Measurements from ENCODE around the gene C1orf105. TPM values are rescaled to one million over a fixed set of nuclear protein-coding genes. Genes with fewer than 3 reads are reported as not detected.

C1orf105 gene
- total and polyA plus RNA-seq, 8 donors = 0.37 TPM; not detected in 7

GRCh38 chr1:172384656-172385055 is 35.8 kb upstream of the C1orf105 start:
- no peak for DNase-seq
- intact Hi-C loops (cut with DNase I; ENCODE audit: low total_unique reads) = no loop called here
- Histone ChIP-seq H3K27me3 (no peaks in the 10 kb centered on the region), H3K36me3 (no peaks in the 10 kb centered on the region), H3K4me3 (no peak overlapping the region), H3K4me1 (no peaks in the 10 kb centered on the region), H3K27ac (no peak overlapping the region), H3K9me3 (no peaks in the 10 kb centered on the region)
- TF ChIP-seq EP300 (IDR thresholded peaks at IDR 0.05) = no peak
- TF ChIP-seq CTCF (IDR thresholded peaks at IDR 0.05) = no peak
- no peak for TF ChIP-seq POLR2AphosphoS5 (IDR thresholded peaks at IDR 0.05)
- TF ChIP-seq POLR2A (IDR thresholded peaks at IDR 0.05) = no peak
- 87 to 100% (median 96%) methylated on average over 1 of the region's 1 CpG for WGBS, 5 donors

- peaks cover 0 to 9% (median 0%) of the 10 kb centered on the region in 4 donors for H3K4me1 ChIP-seq
- TF ChIP-seq POLR2AphosphoS5 (IDR thresholded peaks at IDR 0.05) (no peak), POLR2A (IDR thresholded peaks at IDR 0.05) (no peak), CTCF (IDR thresholded peaks at IDR 0.05) (no peak), EP300 (IDR thresholded peaks at IDR 0.05) (no peak)
- no peaks in the 10 kb centered on the region for H3K27me3 ChIP-seq
- WGBS, 5 donors = 97 to 100% (median 98%) methylated on average over 2 of the region's 2 CpGs
- no peak overlapping the region for H3K27ac ChIP-seq
- no peaks in the 10 kb centered on the region for H3K36me3 ChIP-seq
- DNase-seq = no peak
- intact Hi-C loops (cut with DNase I; ENCODE audit: low total_unique reads) = no loop called here
- no peak overlapping the region for H3K4me3 ChIP-seq
- no peaks in the 10 kb centered on the region for H3K9me3 ChIP-seq
Observed at GRCh38 chr1:172386046-172386445, 34.4 kb upstream of the C1orf105 start.

GRCh38 chr1:172388490-172388889 is 32.0 kb upstream of the C1orf105 start:
- 96 to 97% (median 97%) methylated on average over 8 of the region's 8 CpGs for WGBS, 5 donors
- TF ChIP-seq EP300 (IDR thresholded peaks at IDR 0.05) (no peak), CTCF (IDR thresholded peaks at IDR 0.05) (no peak), POLR2AphosphoS5 (IDR thresholded peaks at IDR 0.05) (no peak), POLR2A (IDR thresholded peaks at IDR 0.05) (no peak)
- Histone ChIP-seq H3K9me3 (no peaks in the 10 kb centered on the region), H3K36me3 (no peaks in the 10 kb centered on the region), H3K27me3 (no peaks in the 10 kb centered on the region), H3K4me1 (peaks cover 0 to 22% (median under 1%) of the 10 kb centered on the region in 4 donors), H3K27ac (no peak overlapping the region), H3K4me3 (no peak overlapping the region)
- intact Hi-C loops (cut with DNase I; ENCODE audit: low total_unique reads) = no loop called here
- no peak for DNase-seq

- TF ChIP-seq POLR2AphosphoS5 (IDR thresholded peaks at IDR 0.05) = no peak
- Histone ChIP-seq H3K4me3 (no peak overlapping the region), H3K4me1 (peaks cover 6 to 36% (median 11%) of the 10 kb centered on the region in 4 donors), H3K36me3 (no peaks in the 10 kb centered on the region), H3K27ac (peak overlapping the region in 2 of 5 donors; percentile 57 to 64), H3K9me3 (no peaks in the 10 kb centered on the region), H3K27me3 (no peaks in the 10 kb centered on the region)
- no peak for DNase-seq
- 39 to 70% (median 46%) methylated on average over 3 of the region's 3 CpGs for WGBS, 5 donors
- intact Hi-C loops (cut with DNase I; ENCODE audit: low total_unique reads) = no loop called here
Observed at GRCh38 chr1:172390301-172390682, 30.2 kb upstream of the C1orf105 start.

GRCh38 chr1:172390683-172391551 is 29.6 kb upstream of the C1orf105 start:
- intact Hi-C loops (cut with DNase I; ENCODE audit: low total_unique reads) = no loop called here
- no peaks in the 10 kb centered on the region for H3K27me3 ChIP-seq
- H3K36me3 ChIP-seq = no peaks in the 10 kb centered on the region
- H3K9me3 ChIP-seq = no peaks in the 10 kb centered on the region
- peaks cover 6 to 36% (median 11%) of the 10 kb centered on the region in 4 donors for H3K4me1 ChIP-seq
- TF ChIP-seq EP300 (IDR thresholded peaks at IDR 0.05) (no peak), CTCF (IDR thresholded peaks at IDR 0.05) (no peak), POLR2AphosphoS5 (IDR thresholded peaks at IDR 0.05) (no peak), POLR2A (IDR thresholded peaks at IDR 0.05) (no peak)
- peak in 1 of 2 donors; percentile 46 for DNase-seq
- H3K27ac ChIP-seq = peak overlapping the region in 3 of 5 donors; percentile 15 to 64 (median 57)
- peak overlapping the region in 1 of 4 donors; percentile 7 for H3K4me3 ChIP-seq
- WGBS, 5 donors = 57 to 78% (median 70%) methylated on average over 9 of the region's 9 CpGs
